GM12891 (cell line): ENCODE measurements around the gene LDB2.

Experiments
- POLR2A ChIP-seq: IDR thresholded peaks from 2 replicates; pipeline ENCODE4 v1.6.1; 2011; ENCODE audit warnings: low read depth, low read length, control low read depth
- SPI1 ChIP-seq: IDR thresholded peaks from 2 replicates; pipeline ENCODE4 v1.6.1; 2011; ENCODE audit warnings: low read depth, low read length, control low read depth

GRCh38 chr4:16646459-16646858, 252.0 kb downstream of the LDB2 start:
- TF ChIP-seq POLR2A: no peak
- TF ChIP-seq SPI1: no peak
